ENCODE data around the gene MRC2.

DNA sequence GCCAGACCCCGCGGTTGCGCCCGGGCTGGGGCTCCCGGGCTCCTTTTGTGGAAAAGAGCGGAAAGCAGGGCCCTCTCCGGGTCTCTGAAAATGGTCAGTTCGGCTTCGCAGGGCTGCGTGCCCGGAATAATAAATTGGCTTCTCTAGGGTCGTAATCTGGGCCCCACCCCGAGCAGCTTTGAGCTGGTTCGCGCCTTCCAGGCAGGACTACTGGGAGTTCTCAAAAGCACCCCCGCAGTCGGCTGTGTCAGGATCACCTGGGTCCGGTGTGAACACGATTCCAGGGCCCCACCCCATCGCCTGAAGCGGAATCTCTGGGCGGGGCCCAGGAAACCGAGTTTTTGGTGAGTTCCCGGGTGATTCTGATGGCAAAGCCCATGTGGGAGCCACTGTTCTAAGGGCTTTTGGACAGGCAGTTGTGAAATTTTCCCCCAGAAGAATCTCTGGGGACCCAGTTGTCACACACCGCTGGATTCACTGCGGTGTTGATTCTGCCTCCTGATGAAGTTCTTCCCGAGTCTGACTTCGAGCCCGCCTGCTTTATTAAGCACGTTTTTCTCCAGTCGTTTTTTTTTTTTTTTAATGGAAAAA, 77.0 kb downstream of the MRC2 start:
- TF ChIP-seq, protein P1, sequence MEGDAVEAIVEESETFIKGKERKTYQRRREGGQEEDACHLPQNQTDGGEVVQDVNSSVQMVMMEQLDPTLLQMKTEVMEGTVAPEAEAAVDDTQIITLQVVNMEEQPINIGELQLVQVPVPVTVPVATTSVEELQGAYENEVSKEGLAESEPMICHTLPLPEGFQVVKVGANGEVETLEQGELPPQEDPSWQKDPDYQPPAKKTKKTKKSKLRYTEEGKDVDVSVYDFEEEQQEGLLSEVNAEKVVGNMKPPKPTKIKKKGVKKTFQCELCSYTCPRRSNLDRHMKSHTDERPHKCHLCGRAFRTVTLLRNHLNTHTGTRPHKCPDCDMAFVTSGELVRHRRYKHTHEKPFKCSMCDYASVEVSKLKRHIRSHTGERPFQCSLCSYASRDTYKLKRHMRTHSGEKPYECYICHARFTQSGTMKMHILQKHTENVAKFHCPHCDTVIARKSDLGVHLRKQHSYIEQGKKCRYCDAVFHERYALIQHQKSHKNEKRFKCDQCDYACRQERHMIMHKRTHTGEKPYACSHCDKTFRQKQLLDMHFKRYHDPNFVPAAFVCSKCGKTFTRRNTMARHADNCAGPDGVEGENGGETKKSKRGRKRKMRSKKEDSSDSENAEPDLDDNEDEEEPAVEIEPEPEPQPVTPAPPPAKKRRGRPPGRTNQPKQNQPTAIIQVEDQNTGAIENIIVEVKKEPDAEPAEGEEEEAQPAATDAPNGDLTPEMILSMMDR (IDR thresholded peaks at IDR 0.05), result no peak
- no peak for TF ChIP-seq ZFX (IDR thresholded peaks at IDR 0.05; ENCODE audit: borderline replicate concordance)

All from 22Rv1 (cell line).